K562 (cell line): ENCODE data around the gene ACAT2. TPM values are rescaled to one million over a fixed set of nuclear protein-coding genes. Genes with fewer than 3 reads are reported as not detected.

ENCODE experiments used
- ARHGAP35 ChIP-seq: fragments of 450-650 bp; IDR thresholded peaks from 2 replicates; pipeline ENCODE4 v1.6.1; 2018; ENCODE audit not compliant: partially characterized antibody
- MAFF ChIP-seq: IDR thresholded peaks from 2 replicates; pipeline ENCODE4 v1.6.1; 2012; ENCODE audit warnings: low read length, improper control_type of control experiment
- MBD2 ChIP-seq: sonication (generic); IDR thresholded peaks from 2 replicates; pipeline ENCODE4 v1.6.1; 2016; ENCODE audit warnings: low read depth, borderline replicate concordance
- MCM3 ChIP-seq: fragments of 450-650 bp; IDR thresholded peaks from 2 replicates; pipeline ENCODE4 v1.6.1; 2016
- MTA1 ChIP-seq: fragments of 450-650 bp; IDR thresholded peaks from 2 replicates; pipeline ENCODE4 v1.6.1; 2017; ENCODE audit warnings: borderline replicate concordance
- MYNN ChIP-seq, 2 experiments: sonication (generic); formaldehyde crosslinking in 1 of 2; IDR thresholded peaks; 2 replicates each; pipeline versions ENCODE4 v1.5.0 to v1.6.1; 2016 to 2020; ENCODE audit warnings: antibody characterized with exemption in 1 of 2, missing genetic modification reagents in 1 of 2
- NCOA1 ChIP-seq: fragments of 450-650 bp; IDR thresholded peaks from 2 replicates; pipeline ENCODE4 v1.6.1; 2016; ENCODE audit warnings: low read depth
- NFXL1 ChIP-seq: fragments of 450-650 bp; formaldehyde crosslinking; IDR thresholded peaks from 2 replicates; pipeline ENCODE4 v1.4.0; 2021; ENCODE audit warnings: mild to moderate bottlenecking
- NR2F6 ChIP-seq: fragments of 450-650 bp; formaldehyde crosslinking; IDR thresholded peaks from 2 replicates; pipeline ENCODE4 v1.4.0; 2020; ENCODE audit warnings: mild to moderate bottlenecking
- POLR3A ChIP-seq: IDR thresholded peaks from 2 replicates; pipeline ENCODE4 v1.6.1; 2011; ENCODE audit warnings: borderline replicate concordance, mild to moderate bottlenecking, moderate library complexity; ENCODE audit not compliant: insufficient read length, insufficient read depth; ENCODE audit errors: extremely low read depth
- POLR3G ChIP-seq: IDR thresholded peaks from 2 replicates; pipeline ENCODE4 v1.6.1; 2011; ENCODE audit not compliant: insufficient read length, insufficient replicate concordance; ENCODE audit errors: extremely low read depth
- PRDM10 ChIP-seq: fragments of 450-650 bp; IDR thresholded peaks from 2 replicates; pipeline ENCODE4 v1.6.1; 2018; ENCODE audit not compliant: partially characterized antibody
- PRPF4 ChIP-seq: fragments of 200-400 bp; formaldehyde crosslinking; IDR thresholded peaks from one replicate; pipeline ENCODE4 v1.6.1; 2017; ENCODE audit warnings: low read length, low read depth, mild to moderate bottlenecking; ENCODE audit not compliant: insufficient read depth, poor library complexity, severe bottlenecking
- RAD51 ChIP-seq: fragments of 450-650 bp; IDR thresholded peaks from 2 replicates; pipeline ENCODE4 v1.7.1; 2016; ENCODE audit warnings: low read depth, mild to moderate bottlenecking, borderline replicate concordance
- SAP30 ChIP-seq: fragments of 200-600 bp; sonication (generic); IDR thresholded peaks from 2 replicates; pipeline ENCODE4 v1.6.1; 2012; ENCODE audit warnings: borderline replicate concordance, low read depth, mild to moderate bottlenecking, moderate library complexity, low read length, control low read depth, inconsistent platforms; ENCODE audit not compliant: insufficient read depth, poor library complexity, severe bottlenecking
- SMARCA5 ChIP-seq: fragments of 450-650 bp; IDR thresholded peaks from 2 replicates; pipeline ENCODE4 v1.6.1; 2016
- SMARCE1 ChIP-seq: fragments of 450-650 bp; IDR thresholded peaks from 2 replicates; pipeline ENCODE4 v1.7.1; 2016; ENCODE audit warnings: mild to moderate bottlenecking
- SNRNP70 ChIP-seq: fragments of 200-400 bp; formaldehyde crosslinking; optimal IDR thresholded peaks from 2 replicates; pipeline ENCODE3; 2017; ENCODE audit warnings: low read depth, low read length
- TEAD1 ChIP-seq, 2 experiments: fragments of 450-650 bp in 1 of 2; sonication (generic) in 1 of 2; formaldehyde crosslinking; IDR thresholded peaks; 2 replicates each; pipeline versions ENCODE4 v1.4.0 to v1.8.0; 2020 to 2022; ENCODE audit warnings: mild to moderate bottlenecking in 2 of 2, missing genetic modification reagents in 1 of 2
- USF1 ChIP-seq: sonication (generic); formaldehyde crosslinking; IDR thresholded peaks from 2 replicates; pipeline ENCODE4 v1.9.0; 2022; ENCODE audit warnings: mild to moderate bottlenecking, missing genetic modification reagents
- XRCC4 ChIP-seq: IDR thresholded peaks from one replicate; pipeline ENCODE4 v1.6.1; 2011; ENCODE audit not compliant: insufficient read depth, insufficient read length; ENCODE audit errors: extremely low read depth
- ZFP36 ChIP-seq: fragments of 150-350 bp; IDR thresholded peaks from 2 replicates; pipeline ENCODE4 v1.6.1; 2018; ENCODE audit warnings: low read length, low read depth; ENCODE audit not compliant: partially characterized antibody
- ZNF12 ChIP-seq: sonication (generic); formaldehyde crosslinking; IDR thresholded peaks from 2 replicates; pipeline ENCODE4 v1.4.0; 2020; ENCODE audit warnings: mild to moderate bottlenecking, missing genetic modification reagents
- ZNF507 ChIP-seq: conservative IDR thresholded peaks from 2 replicates; pipeline ENCODE4 v1.6.1; 2017; ENCODE audit warnings: missing genetic modification characterization, missing compliant biosample characterization
- ZNF695 ChIP-seq: fragments of 450-650 bp; formaldehyde crosslinking; IDR thresholded peaks from 2 replicates; pipeline ENCODE4 v1.4.0; 2020; ENCODE audit warnings: mild to moderate bottlenecking, moderate library complexity
- ZSCAN29 ChIP-seq: fragments of 450-650 bp; IDR thresholded peaks from 2 replicates; pipeline ENCODE4 v1.6.1; 2017
- polyA plus RNA-seq, 8 experiments: library from polyadenylated mRNA; depleted of rRNA in 4 of 8; stranded (reverse) in 5 of 8; unstranded in 3 of 8; fragments of >200 nt; fragmentation: Nextera tagmentation in 2 of 8; fragmentation: Illumina TruSeq in 1 of 8; extraction: Ambion mirVana in 2 of 8; extraction: Trizol in 1 of 8; gene quantifications; 2 replicates each; pipeline versions ENCODE4 v1.2.1 to v1.2.3, GENCODE V29; 2011 to 2014; ENCODE audit warnings: inconsistent platforms in 1 of 8, missing spikeins in 1 of 8
- total RNA-seq, 7 experiments: library from RNA; depleted of rRNA in 6 of 7; stranded (reverse); fragments of >200 nt in 6 of 7; fragmentation: Illumina TruSeq in 2 of 7; extraction: Trizol in 2 of 7; gene quantifications; 2 replicates each; pipeline versions ENCODE4 v1.2.1 to v1.2.3, GENCODE V29; 2011 to 2021; ENCODE audit warnings: low replicate concordance in 1 of 7

The ACAT2 gene
- total and polyA plus RNA-seq, 9 of the 15 experiments (the other 6 are each of a cell fraction or from before 2014, with no cell fraction given), result 63.0 to 309 (median 144) TPM

GRCh38 chr6:159726918-159727716 lies 34.7 kb upstream of the ACAT2 start, which contains the start of gene WTAP (continued):
- peak; percentile 41; the same call in 1 of the 2 replicates for TF ChIP-seq RAD51
- no peak for TF ChIP-seq MCM3
- TF ChIP-seq USF1, result peak; percentile 84
- TF ChIP-seq MAFF, result no peak
- TF ChIP-seq SMARCE1, result no peak
- no peak for TF ChIP-seq ARHGAP35
- TF ChIP-seq PRPF4, result peak; percentile 68
- no peak for TF ChIP-seq ZNF695 (CRISPR knock-in tag)
- TF ChIP-seq ZSCAN29, result no peak
- peak; percentile 74 for TF ChIP-seq PRDM10
- no peak for TF ChIP-seq ZFP36
- TF ChIP-seq NFXL1, result 0 out of 2 replicates have a peak, but pooled peaks have one; percentile 2
- TF ChIP-seq MTA1, result peak; percentile 90
- no peak for TF ChIP-seq ZNF12 (CRISPR knock-in tag)
- peak; percentile 2 to 92; a peak in 3 of 4 replicates for TF ChIP-seq TEAD1 (CRISPR knock-in tag; IDR thresholded peaks at IDR 0.05)
- no peak for TF ChIP-seq POLR3A
- peak; percentile 83 for TF ChIP-seq MYNN (IDR thresholded peaks at IDR 0.05)
- TF ChIP-seq MYNN (CRISPR knock-in tag; IDR thresholded peaks at IDR 0.05), result no peak
- 0 out of 2 replicates have a peak, but pooled peaks have one; percentile 5 for TF ChIP-seq NR2F6
- TF ChIP-seq POLR3G, result no peak
- peak; percentile 94 for TF ChIP-seq MBD2
- no peak for TF ChIP-seq SAP30
- peak; percentile 27; the same call in 1 of the 2 replicates for TF ChIP-seq NCOA1
- TF ChIP-seq ZNF507 (tag), result no peak
- no peak for TF ChIP-seq SNRNP70
- no peak for TF ChIP-seq XRCC4
- no peak for TF ChIP-seq SMARCA5
